ENCODE results near the gene PALB2.
A peak's percentile ranks its signal among the peaks of the same experiment; 100 is the strongest.
"Not testable (repeated sequence)": the region's sequence is repeated elsewhere in the genome, so short reads cannot be mapped to it uniquely, and the experiment has no call there.

Gene PALB2

GRCh38 chr16:23642246-23642774, 1.2 kb upstream of the PALB2 start:
- no peak for DNase-seq

GRCh38 chr16:23640615-23640930, 537 bp downstream of the PALB2 start:
- DNase-seq = peak; percentile 12

GRCh38 chr16:23635958-23636357, 5.2 kb downstream of the PALB2 start:
- no peak for DNase-seq

- no peak for DNase-seq
Observed at GRCh38 chr16:23634461-23635036, 6.6 kb downstream of the PALB2 start.

GRCh38 chr16:23631874-23632273, 9.2 kb downstream of the PALB2 start:
- DNase-seq = not testable (repeated sequence)

- no peak for DNase-seq
Observed at GRCh38 chr16:23629516-23629915, 11.6 kb downstream of the PALB2 start.

- no peak for DNase-seq
Observed at GRCh38 chr16:23624092-23624491, 17.0 kb downstream of the PALB2 start.

- no peak for DNase-seq
Observed at GRCh38 chr16:23615805-23616204, 25.3 kb downstream of the PALB2 start.

- DNase-seq = no peak
Observed at GRCh38 chr16:23611936-23612335, 29.2 kb downstream of the PALB2 start.

GRCh38 chr16:23610905-23611304, 30.2 kb downstream of the PALB2 start:
- DNase-seq = not testable (repeated sequence)

GRCh38 chr16:23609929-23610328, 31.2 kb downstream of the PALB2 start:
- no peak for DNase-seq

- peak; percentile 6 for DNase-seq
Observed at GRCh38 chr16:23608194-23608593, 32.9 kb downstream of the PALB2 start.

GRCh38 chr16:23607726-23608125, 33.4 kb downstream of the PALB2 start:
- no peak for DNase-seq

GRCh38 chr16:23597003-23597756, 43.9 kb downstream of the PALB2 start:
- peak; percentile 73 for DNase-seq

- DNase-seq = peak; percentile 93
Observed at GRCh38 chr16:23595951-23596720, 45.0 kb downstream of the PALB2 start, which contains the start of gene NDUFAB1. NDUFAB1 (minus strand) TSS chr16:23596316; CDS start chr16:23596290, 26 bp downstream.

GRCh38 chr16:23595246-23595950, 45.7 kb downstream of the PALB2 start:
- peak; percentile 45 for DNase-seq

- DNase-seq = no peak
Observed at GRCh38 chr16:23594186-23594585, 46.9 kb downstream of the PALB2 start.

GRCh38 chr16:23590181-23590580, 50.9 kb downstream of the PALB2 start:
- no peak for DNase-seq

- DNase-seq = no peak
Observed at GRCh38 chr16:23587726-23588125, 53.4 kb downstream of the PALB2 start.

GRCh38 chr16:23584186-23585076, 56.7 kb downstream of the PALB2 start:
- DNase-seq = no peak

GRCh38 chr16:23583271-23583670, 57.8 kb downstream of the PALB2 start:
- DNase-seq = not testable (repeated sequence)

- no peak for DNase-seq
Observed at GRCh38 chr16:23581764-23582163, 59.3 kb downstream of the PALB2 start.
